GM19351 (cell line): ENCODE measurements around the gene WNT3A.

Experiments
- ATAC-seq: cut with Tn5 transposase; IDR thresholded peaks from one replicate; pipeline ENCODE4 v1.9.1; 2021; ENCODE audit warnings: mild to moderate bottlenecking, moderate library complexity; ENCODE audit not compliant: unreplicated experiment

Gene WNT3A

GRCh38 chr1:228097333-228098081 lies 90.7 kb downstream of the WNT3A start:
- no peak for ATAC-seq

- ATAC-seq: no peak
Observed at GRCh38 chr1:228098323-228098931, 91.6 kb downstream of the WNT3A start.

GRCh38 chr1:228099331-228099732 lies 92.5 kb downstream of the WNT3A start:
- no peak for ATAC-seq

- ATAC-seq: no peak
Observed at GRCh38 chr1:228100822-228101613, 94.2 kb downstream of the WNT3A start.

- no peak for ATAC-seq
Observed at GRCh38 chr1:228101614-228101993, 94.8 kb downstream of the WNT3A start.

GRCh38 chr1:228101994-228102790 lies 95.4 kb downstream of the WNT3A start:
- ATAC-seq: peak; percentile 31

GRCh38 chr1:228102791-228103620 lies 96.2 kb downstream of the WNT3A start, which contains the start of gene C1orf35:
TSS of gene C1orf35 (minus strand) at chr1:228103325. CDS start at chr1:228103227, 98 bp downstream.
- peak; percentile 71 for ATAC-seq

GRCh38 chr1:228104526-228105269 lies 97.9 kb downstream of the WNT3A start:
- no peak for ATAC-seq

GRCh38 chr1:228105270-228105995 lies 98.6 kb downstream of the WNT3A start:
- ATAC-seq: no peak

GRCh38 chr1:228105996-228106799 lies 99.4 kb downstream of the WNT3A start:
- ATAC-seq: no peak

GRCh38 chr1:228106800-228107054 lies 99.9 kb downstream of the WNT3A start:
- no peak for ATAC-seq

- no peak for ATAC-seq
Observed at GRCh38 chr1:228107636-228108035, 100.8 kb downstream of the WNT3A start.

GRCh38 chr1:228108055-228108690 lies 101.4 kb downstream of the WNT3A start:
- no peak for ATAC-seq

- no peak for ATAC-seq
Observed at GRCh38 chr1:228108742-228109072, 101.9 kb downstream of the WNT3A start.

- peak; percentile 88 for ATAC-seq
Observed at GRCh38 chr1:228109073-228109961, 102.5 kb downstream of the WNT3A start, which contains the start of gene MRPL55. TSS of gene MRPL55 (minus strand) at chr1:228109299. CDS start at chr1:228108260, 1,039 bp downstream.

GRCh38 chr1:228109962-228110488 lies 103.2 kb downstream of the WNT3A start:
- no peak for ATAC-seq
